ENCODE measurements around the gene LRP1B.

LRP1B gene

DNA sequence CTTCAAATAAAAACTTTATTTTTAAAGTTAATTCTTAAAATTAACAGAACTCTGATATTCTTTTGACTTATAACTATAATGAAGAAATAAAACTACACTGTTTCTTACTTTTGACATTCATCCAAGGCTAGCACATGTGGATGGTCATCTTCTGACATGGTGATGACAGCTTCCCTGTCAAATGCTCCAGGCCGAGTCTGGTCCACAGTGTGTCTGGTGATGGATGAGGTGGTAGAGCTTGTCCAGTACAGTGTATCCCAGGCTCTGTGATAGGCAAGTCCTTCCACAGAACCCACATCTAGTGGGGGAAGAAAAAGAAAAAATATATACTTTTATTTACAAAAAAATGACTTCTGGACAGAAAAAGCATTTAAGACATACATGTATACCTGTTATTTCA lies 1529.5 kb downstream of the LRP1B start:
- H3K9me3 ChIP-seq (ENCODE audit: low read length) = no peaks in the 10 kb centered on the region
- no peak overlapping the region for H3K27ac ChIP-seq (ENCODE audit: low read depth, low read length, poor library complexity, severe bottlenecking)
- no peaks in the 10 kb centered on the region for H4K20me1 ChIP-seq (ENCODE audit: insufficient read depth, low read length)
- no peak overlapping the region for H3K4me3 ChIP-seq (ENCODE audit: low read depth, low read length, poor library complexity, severe bottlenecking)
- no peak overlapping the region for H3K9ac ChIP-seq (ENCODE audit: low read length)
- H3F3A ChIP-seq (ENCODE audit: insufficient read depth, low read length) = no peaks in the 10 kb centered on the region
- TF ChIP-seq EZH2 (IDR thresholded peaks at IDR 0.05; ENCODE audit: borderline replicate concordance, low read length) = no peak
- TF ChIP-seq, protein P1, sequence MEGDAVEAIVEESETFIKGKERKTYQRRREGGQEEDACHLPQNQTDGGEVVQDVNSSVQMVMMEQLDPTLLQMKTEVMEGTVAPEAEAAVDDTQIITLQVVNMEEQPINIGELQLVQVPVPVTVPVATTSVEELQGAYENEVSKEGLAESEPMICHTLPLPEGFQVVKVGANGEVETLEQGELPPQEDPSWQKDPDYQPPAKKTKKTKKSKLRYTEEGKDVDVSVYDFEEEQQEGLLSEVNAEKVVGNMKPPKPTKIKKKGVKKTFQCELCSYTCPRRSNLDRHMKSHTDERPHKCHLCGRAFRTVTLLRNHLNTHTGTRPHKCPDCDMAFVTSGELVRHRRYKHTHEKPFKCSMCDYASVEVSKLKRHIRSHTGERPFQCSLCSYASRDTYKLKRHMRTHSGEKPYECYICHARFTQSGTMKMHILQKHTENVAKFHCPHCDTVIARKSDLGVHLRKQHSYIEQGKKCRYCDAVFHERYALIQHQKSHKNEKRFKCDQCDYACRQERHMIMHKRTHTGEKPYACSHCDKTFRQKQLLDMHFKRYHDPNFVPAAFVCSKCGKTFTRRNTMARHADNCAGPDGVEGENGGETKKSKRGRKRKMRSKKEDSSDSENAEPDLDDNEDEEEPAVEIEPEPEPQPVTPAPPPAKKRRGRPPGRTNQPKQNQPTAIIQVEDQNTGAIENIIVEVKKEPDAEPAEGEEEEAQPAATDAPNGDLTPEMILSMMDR (IDR thresholded peaks at IDR 0.05; ENCODE audit: low read length) = no peak
- no peaks in the 10 kb centered on the region for H3K79me2 ChIP-seq (ENCODE audit: insufficient read depth, low read length)
- no peaks in the 10 kb centered on the region for H3K36me3 ChIP-seq (ENCODE audit: insufficient read depth, low read length)
- no peak overlapping the region for H3K4me2 ChIP-seq (ENCODE audit: low read length)
- H3K4me1 ChIP-seq (ENCODE audit: insufficient read depth, low read length, severe bottlenecking) = no peaks in the 10 kb centered on the region
- no peaks in the 10 kb centered on the region for H3K9me2 ChIP-seq (ENCODE audit: low read depth, low read length)
- H2AFZ ChIP-seq (ENCODE audit: low read length) = no peak overlapping the region
- H3K27me3 ChIP-seq (ENCODE audit: insufficient read depth, low read length) = no peaks in the 10 kb centered on the region

DNA sequence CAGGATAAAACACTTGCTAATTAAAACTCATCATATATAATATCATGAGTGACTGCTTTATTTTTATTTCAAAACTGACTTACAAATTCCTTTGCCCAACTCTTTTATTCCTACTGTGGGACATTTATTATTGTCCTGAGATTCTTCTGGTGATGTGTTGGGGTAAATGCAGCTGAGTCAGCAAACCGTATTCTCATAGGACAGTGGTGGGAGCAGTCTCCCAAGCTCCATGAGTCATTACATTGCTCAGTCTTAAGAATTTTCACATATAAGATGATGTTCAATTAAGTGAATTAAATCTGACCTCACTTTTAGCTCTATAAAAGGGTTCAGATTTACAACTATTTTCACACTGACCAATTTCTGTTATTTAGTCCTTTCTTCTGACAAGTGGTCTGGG lies 1530.7 kb downstream of the LRP1B start:
- H3F3A ChIP-seq (ENCODE audit: insufficient read depth, low read length) = no peaks in the 10 kb centered on the region
- no peaks in the 10 kb centered on the region for H3K9me2 ChIP-seq (ENCODE audit: low read depth, low read length)
- H4K20me1 ChIP-seq (ENCODE audit: insufficient read depth, low read length) = no peaks in the 10 kb centered on the region
- H3K79me2 ChIP-seq (ENCODE audit: insufficient read depth, low read length) = no peaks in the 10 kb centered on the region
- no peak overlapping the region for H3K4me3 ChIP-seq (ENCODE audit: low read depth, low read length, poor library complexity, severe bottlenecking)
- H3K9me3 ChIP-seq (ENCODE audit: low read length) = no peaks in the 10 kb centered on the region
- no peaks in the 10 kb centered on the region for H3K36me3 ChIP-seq (ENCODE audit: insufficient read depth, low read length)
- H3K27ac ChIP-seq (ENCODE audit: low read depth, low read length, poor library complexity, severe bottlenecking) = no peak overlapping the region
- no peak for TF ChIP-seq EZH2 (IDR thresholded peaks at IDR 0.05; ENCODE audit: borderline replicate concordance, low read length)
- TF ChIP-seq, protein P1 (IDR thresholded peaks at IDR 0.05; ENCODE audit: low read length) = no peak
- no peak overlapping the region for H2AFZ ChIP-seq (ENCODE audit: low read length)
- H3K27me3 ChIP-seq (ENCODE audit: insufficient read depth, low read length) = no peaks in the 10 kb centered on the region
- no peak overlapping the region for H3K4me2 ChIP-seq (ENCODE audit: low read length)
- H3K9ac ChIP-seq (ENCODE audit: low read length) = no peak overlapping the region
- no peaks in the 10 kb centered on the region for H3K4me1 ChIP-seq (ENCODE audit: insufficient read depth, low read length, severe bottlenecking)

DNA sequence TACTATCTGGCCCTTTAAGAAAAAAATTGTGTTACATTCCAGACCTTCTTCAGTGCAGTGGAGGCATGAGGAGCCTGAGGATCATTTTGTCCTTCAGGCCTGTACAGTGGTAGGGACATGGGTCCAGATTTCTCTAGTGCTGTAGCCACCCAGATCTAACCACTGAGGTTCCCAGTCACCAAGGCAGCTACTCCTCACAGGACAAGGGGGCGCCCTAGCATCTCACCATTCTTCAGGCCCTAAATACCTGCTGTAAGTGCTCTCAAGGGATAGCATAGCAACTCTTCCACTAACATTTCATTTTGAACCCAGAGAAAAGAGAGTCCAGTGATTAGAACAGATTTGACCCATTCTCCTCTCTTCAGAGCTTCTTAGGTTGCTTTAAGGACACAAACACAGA lies 1533.0 kb downstream of the LRP1B start:
- no peaks in the 10 kb centered on the region for H3F3A ChIP-seq (ENCODE audit: insufficient read depth, low read length)
- TF ChIP-seq, protein P1 (IDR thresholded peaks at IDR 0.05; ENCODE audit: low read length) = no peak
- no peak for TF ChIP-seq EZH2 (IDR thresholded peaks at IDR 0.05; ENCODE audit: borderline replicate concordance, low read length)
- H3K9me3 ChIP-seq (ENCODE audit: low read length) = no peaks in the 10 kb centered on the region
- no peak overlapping the region for H3K4me3 ChIP-seq (ENCODE audit: low read depth, low read length, poor library complexity, severe bottlenecking)
- H4K20me1 ChIP-seq (ENCODE audit: insufficient read depth, low read length) = no peaks in the 10 kb centered on the region
- no peak overlapping the region for H2AFZ ChIP-seq (ENCODE audit: low read length)
- no peaks in the 10 kb centered on the region for H3K4me1 ChIP-seq (ENCODE audit: insufficient read depth, low read length, severe bottlenecking)
- H3K27ac ChIP-seq (ENCODE audit: low read depth, low read length, poor library complexity, severe bottlenecking) = no peak overlapping the region
- H3K9me2 ChIP-seq (ENCODE audit: low read depth, low read length) = no peaks in the 10 kb centered on the region
- no peaks in the 10 kb centered on the region for H3K36me3 ChIP-seq (ENCODE audit: insufficient read depth, low read length)
- no peaks in the 10 kb centered on the region for H3K27me3 ChIP-seq (ENCODE audit: insufficient read depth, low read length)
- H3K9ac ChIP-seq (ENCODE audit: low read length) = no peak overlapping the region
- H3K79me2 ChIP-seq (ENCODE audit: insufficient read depth, low read length) = no peaks in the 10 kb centered on the region
- H3K4me2 ChIP-seq (ENCODE audit: low read length) = no peak overlapping the region
